ENCODE measurements around the gene ZNF292. TPM values are rescaled to one million over a fixed set of nuclear protein-coding genes. Genes with fewer than 3 reads are reported as not detected.

Gene ZNF292
- 19.1 and 38.0 TPM in 2 replicates for total RNA-seq

DNA sequence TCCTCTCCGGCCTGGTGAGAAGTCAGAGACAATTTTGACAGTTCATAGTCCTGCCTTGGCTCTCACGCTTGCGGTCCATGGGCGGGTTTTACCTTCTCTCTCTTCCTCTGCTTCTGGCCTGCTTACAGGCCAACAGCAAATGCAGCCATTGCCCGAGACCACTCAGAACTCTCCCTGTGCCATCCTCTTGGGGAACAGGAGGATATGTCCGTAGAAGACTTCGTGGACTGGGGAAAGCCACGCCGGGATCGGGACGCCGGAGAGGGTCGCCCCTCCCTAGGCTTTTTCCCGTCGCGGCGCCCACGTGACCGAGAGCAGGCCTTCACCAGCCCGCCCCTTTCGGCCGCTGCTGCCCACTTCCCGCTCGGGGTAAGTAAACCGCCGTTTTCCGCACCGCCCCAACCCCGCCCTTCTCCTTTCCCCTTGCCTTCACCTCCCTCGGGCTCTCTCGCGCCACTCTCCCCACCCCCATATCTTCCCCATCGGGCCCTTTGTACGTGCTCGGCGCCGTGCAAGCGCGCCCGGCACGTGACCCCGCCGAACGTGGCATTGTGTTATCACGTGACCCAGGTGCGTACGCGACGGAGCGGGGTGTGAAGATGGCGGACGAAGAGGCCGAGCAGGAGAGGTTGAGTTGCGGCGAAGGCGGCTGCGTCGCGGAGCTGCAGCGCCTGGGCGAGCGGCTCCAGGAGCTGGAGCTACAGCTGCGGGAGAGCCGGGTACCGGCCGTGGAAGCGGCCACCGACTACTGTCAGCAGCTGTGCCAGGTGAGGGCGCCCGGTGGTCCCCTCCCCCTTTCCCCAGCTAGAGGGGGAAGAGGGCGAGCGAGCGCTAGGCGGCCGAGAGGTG lies at the start of gene ZNF292:
ZNF292 (plus strand) TSS at position 573 of the 849 bp plus-strand sequence; CDS start at position 600, 27 bp downstream.

Other genes starting within 250 kb of the ZNF292 start
- not detected in 2 replicates for gene HTR1E, start 218.0 kb upstream of the ZNF292 start, total RNA-seq
- not detected in 2 replicates for gene CGA, start 60.5 kb upstream of the ZNF292 start, total RNA-seq
- gene SMIM8, start 167.0 kb downstream of the ZNF292 start, total RNA-seq: 3.8 and 7.8 TPM in 2 replicates
- not detected in 2 replicates for gene GJB7, start 173.7 kb downstream of the ZNF292 start, total RNA-seq
- 0.68 and 3.2 TPM in 2 replicates for gene C6orf163, start 189.2 kb downstream of the ZNF292 start, total RNA-seq